ENCODE data around the gene TEX14. TPM values are rescaled to one million over a fixed set of nuclear protein-coding genes. Genes with fewer than 3 reads are reported as not detected.

Gene TEX14
- polyA plus RNA-seq, 3 donors, result 0.25 TPM; not detected in 2

- H3K27ac ChIP-seq (ENCODE audit: low read depth in 1 of 2, low read length in 2 of 2), result no peak overlapping the region
- WGBS (ENCODE audit: insufficient coverage), result 100% methylated on average over 2 of the region's 4 CpGs
- no peak overlapping the region for H3K4me3 ChIP-seq (replicated peaks in 1 of 3; ENCODE audit: low read depth in 2 of 3, low read length in 3 of 3)
- H3K36me3 ChIP-seq (replicated peaks in 1 of 2; ENCODE audit: control insufficient read depth in 1 of 2, insufficient read depth in 2 of 2, low read length in 2 of 2), result no peaks in the 10 kb centered on the region
- no peak for DNase-seq
- peaks cover 34 to 45% of the 10 kb centered on the region in 2 donors for H3K4me1 ChIP-seq (ENCODE audit: control insufficient read depth in 1 of 2, insufficient read depth in 2 of 2, low read length in 2 of 2)
- H4K20me1 ChIP-seq (ENCODE audit: insufficient read depth, low read length), result no peaks in the 10 kb centered on the region
- Mint-ChIP-seq H3K27me3 (ENCODE audit: low read depth in 3 of 3) (peaks cover 0 to 1% (median 0%) of the 10 kb centered on the region in 3 donors), H3K27ac (no peak overlapping the region), H3K36me3 (no peaks in the 10 kb centered on the region), H3K4me3 (no peak overlapping the region), H3K9me3 (peaks cover 0 to 2% (median 0%) of the 10 kb centered on the region in 7 donors), H3K4me1 (peaks cover 49% of the 10 kb centered on the region)
- no peaks in the 10 kb centered on the region for H3K27me3 ChIP-seq (ENCODE audit: control insufficient read depth in 2 of 2, insufficient read depth in 2 of 2, low read length in 2 of 2)
- no peak overlapping the region for H2AFZ ChIP-seq (ENCODE audit: insufficient read depth, low read depth, low read length, poor library complexity, severe bottlenecking)
- intact Hi-C loops (cut with micrococcal nuclease), result no loop called here
- no peaks in the 10 kb centered on the region for H3K9me3 ChIP-seq (replicated peaks in 1 of 2; ENCODE audit: control insufficient read depth in 1 of 2, insufficient read depth in 1 of 2, low read length in 2 of 2)
- TF ChIP-seq CTCF (IDR thresholded peaks at IDR 0.05), result no peak
- H3K4me2 ChIP-seq (replicated peaks; ENCODE audit: extremely low read depth, low read length, poor library complexity, severe bottlenecking), result no peak overlapping the region
- H3K79me2 ChIP-seq (ENCODE audit: insufficient read depth, low read length), result no peaks in the 10 kb centered on the region
- H3K9ac ChIP-seq (ENCODE audit: insufficient read depth, low read length, poor library complexity, severe bottlenecking), result no peak overlapping the region
These were observed 121.1 kb downstream of the TEX14 start for GRCh38 chr17:58570758-58571157.

GRCh38 chr17:58569196-58569595, 122.6 kb downstream of the TEX14 start:
- WGBS (ENCODE audit: insufficient coverage), result no CpG with 5 or more reads among the region's 1 CpG
- intact Hi-C loops (cut with micrococcal nuclease), result no loop called here
- H3K79me2 ChIP-seq (ENCODE audit: insufficient read depth, low read length), result no peaks in the 10 kb centered on the region
- H2AFZ ChIP-seq (ENCODE audit: insufficient read depth, low read depth, low read length, poor library complexity, severe bottlenecking), result no peak overlapping the region
- no peaks in the 10 kb centered on the region for H3K9me3 ChIP-seq (replicated peaks in 1 of 2; ENCODE audit: control insufficient read depth in 1 of 2, insufficient read depth in 1 of 2, low read length in 2 of 2)
- Mint-ChIP-seq H3K36me3 (no peaks in the 10 kb centered on the region), H3K27ac (peak overlapping the region; percentile 74 to 85 (median 80)), H3K9me3 (peaks cover 0 to 2% (median 0%) of the 10 kb centered on the region in 7 donors), H3K27me3 (ENCODE audit: low read depth in 3 of 3) (peaks cover 0 to 1% (median 0%) of the 10 kb centered on the region in 3 donors), H3K4me1 (peaks cover 49% of the 10 kb centered on the region), H3K4me3 (peak overlapping the region in 1 of 2 donors; percentile 62)
- peak overlapping the region; percentile 38 for H3K4me2 ChIP-seq (replicated peaks; ENCODE audit: extremely low read depth, low read length, poor library complexity, severe bottlenecking)
- no peaks in the 10 kb centered on the region for H3K36me3 ChIP-seq (replicated peaks in 1 of 2; ENCODE audit: control insufficient read depth in 1 of 2, insufficient read depth in 2 of 2, low read length in 2 of 2)
- DNase-seq, result peak in 2 of 3 donors; percentile 39 to 66
- TF ChIP-seq CTCF (IDR thresholded peaks at IDR 0.05), result no peak
- H3K9ac ChIP-seq (ENCODE audit: insufficient read depth, low read length, poor library complexity, severe bottlenecking), result no peak overlapping the region
- peaks cover 39 to 48% of the 10 kb centered on the region in 2 donors for H3K4me1 ChIP-seq (ENCODE audit: control insufficient read depth in 1 of 2, insufficient read depth in 2 of 2, low read length in 2 of 2)
- H3K4me3 ChIP-seq (replicated peaks in 1 of 3; ENCODE audit: low read depth in 2 of 3, low read length in 3 of 3), result peak overlapping the region in 1 of 3 experiments; percentile 40
- no peaks in the 10 kb centered on the region for H3K27me3 ChIP-seq (ENCODE audit: control insufficient read depth in 2 of 2, insufficient read depth in 2 of 2, low read length in 2 of 2)
- peak overlapping the region; percentile 57 to 74 for H3K27ac ChIP-seq (ENCODE audit: low read depth in 1 of 2, low read length in 2 of 2)
- H4K20me1 ChIP-seq (ENCODE audit: insufficient read depth, low read length), result no peaks in the 10 kb centered on the region
